ENCODE data around the gene DDX10.

GRCh38 chr11:108914981-108915380, 250.1 kb downstream of the DDX10 start:
- TF ChIP-seq GATA3 (IDR thresholded peaks at IDR 0.05; ENCODE audit: low read depth, low read length) (no peak), GATA2 (IDR thresholded peaks at IDR 0.05; ENCODE audit: low read depth, low read length) (no peak)

All from SH-SY5Y (cell line).